ENCODE results near the gene FHIT.

FHIT gene

GRCh38 chr3:60440869-60441268 is 810.4 kb downstream of the FHIT start:
- no peak for DNase-seq

- DNase-seq = no peak
Measured at GRCh38 chr3:60435941-60436650, 815.2 kb downstream of the FHIT start.

- DNase-seq = no peak
Measured at GRCh38 chr3:60434950-60435349, 816.3 kb downstream of the FHIT start.

- DNase-seq = no peak
Measured at GRCh38 chr3:60434323-60434722, 816.9 kb downstream of the FHIT start.

- peak; percentile 10 for DNase-seq
Measured at GRCh38 chr3:60431599-60431958, 819.7 kb downstream of the FHIT start.

- DNase-seq = no peak
Measured at GRCh38 chr3:60430205-60430604, 821.0 kb downstream of the FHIT start.

GRCh38 chr3:60427109-60427508 is 824.1 kb downstream of the FHIT start:
- no peak for DNase-seq

GRCh38 chr3:60424942-60425341 is 826.3 kb downstream of the FHIT start:
- no peak for DNase-seq

- DNase-seq = no peak
Measured at GRCh38 chr3:60424034-60424433, 827.2 kb downstream of the FHIT start.

- no peak for DNase-seq
Measured at GRCh38 chr3:60423556-60423955, 827.7 kb downstream of the FHIT start.

GRCh38 chr3:60421749-60422446 is 829.4 kb downstream of the FHIT start:
- no peak for DNase-seq

- DNase-seq = no peak
Measured at GRCh38 chr3:60417576-60417975, 833.7 kb downstream of the FHIT start.

GRCh38 chr3:60414011-60414410 is 837.2 kb downstream of the FHIT start:
- DNase-seq = no peak

- DNase-seq = no peak
Measured at GRCh38 chr3:60413551-60413950, 837.7 kb downstream of the FHIT start.

GRCh38 chr3:60403866-60404265 is 847.4 kb downstream of the FHIT start:
- DNase-seq = no peak

GRCh38 chr3:60402931-60403330 is 848.3 kb downstream of the FHIT start:
- no peak for DNase-seq

- DNase-seq = no peak
Measured at GRCh38 chr3:60399861-60400845, 851.1 kb downstream of the FHIT start.

- DNase-seq = no peak
Measured at GRCh38 chr3:60399292-60399691, 852.0 kb downstream of the FHIT start.

GRCh38 chr3:60395173-60395762 is 856.0 kb downstream of the FHIT start:
- no peak for DNase-seq

- DNase-seq = no peak
Measured at GRCh38 chr3:60393946-60394345, 857.3 kb downstream of the FHIT start.

GRCh38 chr3:60392501-60392900 is 858.8 kb downstream of the FHIT start:
- DNase-seq = no peak

GRCh38 chr3:60391292-60391691 is 860.0 kb downstream of the FHIT start:
- DNase-seq = no peak

- DNase-seq = no peak
Measured at GRCh38 chr3:60388731-60389130, 862.5 kb downstream of the FHIT start.
